HG02763 (cell line): ENCODE data around the gene PLCG1.

Experiments used
- ATAC-seq: cut with Tn5 transposase; IDR thresholded peaks from one replicate; pipeline ENCODE4 v1.9.1; 2021; ENCODE audit warnings: mild to moderate bottlenecking, moderate library complexity; ENCODE audit not compliant: unreplicated experiment

The PLCG1 gene

DNA sequence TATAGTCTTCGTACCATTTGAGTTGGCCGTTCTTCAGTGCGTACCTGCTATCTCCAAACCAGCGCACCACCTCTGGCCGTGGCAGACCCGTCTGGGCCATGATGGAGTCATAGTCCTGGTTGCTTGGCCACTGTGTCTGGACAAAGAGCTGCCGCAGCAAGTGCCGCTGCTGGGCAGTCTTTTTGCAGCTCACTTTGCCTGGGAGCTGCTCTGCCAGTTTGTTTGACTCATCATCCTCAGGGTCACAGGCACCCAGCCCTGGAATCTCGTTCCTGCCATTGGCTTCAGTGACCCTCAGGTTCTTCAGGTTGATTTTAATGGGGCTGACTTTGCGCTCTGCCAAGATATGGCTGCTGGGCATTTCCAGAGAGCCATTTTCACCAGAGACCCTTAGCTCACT lies 65.1 kb downstream of the PLCG1 start:
- ATAC-seq = no peak

- no peak for ATAC-seq
Measured at GRCh38 chr20:41203660-41204059, 66.3 kb downstream of the PLCG1 start.

DNA sequence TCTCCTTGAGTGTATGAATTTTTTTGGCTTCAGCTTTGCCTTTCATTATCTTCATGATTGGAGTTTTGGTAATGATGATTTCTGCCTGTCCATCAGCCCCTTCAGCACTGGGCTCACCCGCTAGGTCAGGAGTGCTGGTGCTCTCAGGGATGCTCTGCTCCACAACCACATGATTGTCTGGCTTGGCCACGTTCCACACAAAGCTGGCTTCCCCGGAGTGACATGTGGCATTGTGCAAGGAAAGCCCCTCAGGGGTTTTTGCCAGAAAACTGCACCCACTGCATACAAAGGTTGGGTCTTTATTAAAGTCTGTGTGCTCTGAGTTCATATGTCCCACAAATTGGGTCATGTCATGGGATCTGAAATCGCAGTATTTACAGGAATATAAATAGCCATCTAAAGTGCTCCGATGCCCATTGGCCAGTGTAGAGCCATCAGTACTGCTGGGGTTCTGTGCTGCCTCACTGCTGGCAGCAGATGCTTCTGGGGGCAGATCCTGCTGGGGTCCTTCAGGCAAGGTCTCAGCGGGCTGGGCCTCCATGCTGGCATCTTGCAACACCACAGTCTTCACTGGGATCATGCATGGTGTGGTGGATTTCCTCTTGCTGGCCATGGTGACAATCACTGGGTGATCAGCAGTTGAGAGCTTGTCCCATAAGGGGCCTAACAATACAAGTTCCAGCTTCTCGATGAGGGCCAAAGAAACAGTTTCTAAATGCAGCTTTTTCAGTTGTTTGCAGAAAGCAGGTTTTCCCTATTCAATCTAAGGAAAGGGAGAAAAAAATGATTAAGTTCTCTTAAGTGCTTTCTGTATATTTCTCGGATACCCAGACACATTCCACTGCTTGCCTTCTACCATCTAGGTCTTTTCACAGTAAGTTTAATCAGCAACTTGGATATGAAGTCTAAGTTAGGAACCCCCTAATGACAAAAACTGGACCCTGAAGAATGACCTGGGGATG lies 67.2 kb downstream of the PLCG1 start:
- ATAC-seq = no peak

DNA sequence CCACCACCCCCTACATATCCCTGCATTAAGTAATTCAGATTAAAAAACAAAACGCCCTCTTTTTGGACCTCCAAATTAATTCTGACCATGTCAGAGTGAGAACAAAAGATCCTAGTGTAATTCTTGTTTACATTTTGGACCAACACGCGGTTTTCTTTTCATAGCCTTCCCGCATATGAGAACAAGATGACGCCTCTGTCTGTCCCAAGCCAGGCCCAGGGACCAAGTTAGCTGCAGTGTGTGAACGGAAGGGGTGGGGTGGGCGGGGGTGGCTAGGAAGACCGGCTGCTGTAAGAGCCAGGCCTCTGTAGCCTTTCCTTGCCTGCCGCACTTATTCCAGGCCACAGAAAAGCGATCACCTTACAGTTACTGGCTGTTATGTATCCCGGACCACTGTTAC lies 68.0 kb downstream of the PLCG1 start:
- no peak for ATAC-seq

DNA sequence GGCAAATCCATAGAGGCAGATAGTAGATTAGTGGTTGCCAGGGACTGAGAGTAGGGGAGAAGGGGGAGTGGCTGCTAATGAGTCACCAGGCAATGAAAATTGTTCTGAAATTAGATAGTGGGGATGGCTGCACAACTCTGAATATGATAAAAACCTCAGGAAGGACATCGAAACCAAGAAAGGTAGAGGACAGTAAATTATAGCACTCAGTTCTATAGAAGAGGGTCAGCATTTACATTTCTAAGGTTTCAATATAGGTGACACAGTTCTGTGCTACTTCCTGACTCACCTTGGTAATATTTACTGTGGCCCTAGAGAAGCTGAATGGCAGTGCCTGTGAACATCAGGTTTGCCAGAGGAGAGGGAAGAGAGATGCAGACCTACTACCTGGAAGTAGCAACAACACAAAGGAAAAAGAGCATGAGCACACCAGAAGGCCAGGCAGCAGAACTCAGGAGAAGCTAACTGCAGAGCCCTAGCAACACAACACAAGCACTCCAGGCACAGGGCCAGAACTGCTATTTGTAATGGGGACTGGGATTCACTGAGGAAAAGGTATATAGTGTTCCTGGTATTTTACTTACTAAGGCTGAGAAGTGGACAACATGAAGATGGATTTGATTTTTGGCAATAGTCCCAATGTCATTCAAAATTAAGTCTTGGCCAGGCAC lies 75.9 kb downstream of the PLCG1 start:
- ATAC-seq = no peak

GRCh38 chr20:41214202-41214601 lies 76.9 kb downstream of the PLCG1 start:
- no peak for ATAC-seq

DNA sequence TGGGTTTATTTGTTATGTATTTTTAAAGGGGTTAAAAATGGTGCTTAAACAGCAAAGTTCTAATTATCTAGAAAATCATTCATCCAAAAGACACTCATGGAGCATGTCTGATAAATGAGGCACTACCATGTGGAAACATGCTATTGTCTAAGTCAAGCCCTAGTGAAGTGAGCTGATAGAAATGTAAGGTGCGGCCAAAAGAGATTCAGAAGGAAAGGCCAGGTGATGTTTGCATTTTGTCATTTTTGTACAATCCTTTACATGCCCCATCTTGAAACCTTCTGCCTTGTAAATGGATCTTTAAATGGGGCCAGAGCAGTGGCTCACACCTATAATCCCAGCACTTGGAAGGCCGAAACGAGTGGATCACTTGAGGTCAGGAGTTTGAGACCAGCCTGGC lies 77.3 kb downstream of the PLCG1 start:
- ATAC-seq = no peak

- no peak for ATAC-seq
Measured at GRCh38 chr20:41217422-41217821, 80.1 kb downstream of the PLCG1 start.

DNA sequence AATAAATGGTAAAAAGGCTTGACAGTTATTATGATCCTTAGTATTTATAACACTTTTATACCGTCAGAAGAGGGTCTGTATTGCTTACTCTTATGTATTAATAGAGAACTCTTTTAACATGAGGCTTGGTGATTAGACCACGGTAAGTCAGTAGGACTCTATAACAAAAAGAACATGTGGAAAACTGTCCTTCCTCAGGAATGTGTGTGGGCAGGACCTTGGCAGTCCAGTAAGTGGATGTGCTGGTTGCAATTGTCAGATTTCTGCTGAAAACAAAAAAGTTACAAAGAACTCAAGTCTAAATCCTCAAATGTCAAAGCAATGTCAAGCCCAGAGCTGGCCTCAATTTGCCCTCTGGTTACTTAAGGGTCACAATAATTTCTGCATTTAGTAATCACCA lies 81.1 kb downstream of the PLCG1 start:
- no peak for ATAC-seq

DNA sequence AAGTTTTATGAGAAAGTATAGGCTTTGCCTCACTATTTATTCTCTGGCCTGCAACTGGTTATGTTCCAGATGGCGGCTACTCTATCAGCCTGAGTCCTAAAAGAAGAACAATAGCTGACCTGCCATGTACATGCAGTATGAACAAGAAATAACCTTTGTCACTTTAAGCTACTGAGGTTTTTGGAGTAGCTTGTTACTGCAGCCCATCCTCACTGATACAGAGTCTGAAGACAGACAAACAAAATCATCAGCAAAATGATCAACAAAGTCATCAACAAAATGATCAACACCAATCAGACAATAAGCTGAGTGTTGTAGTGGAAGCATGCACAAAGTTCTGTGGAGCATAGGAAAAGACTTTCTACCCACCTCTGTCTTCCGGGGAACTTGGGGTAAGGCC lies 82.5 kb downstream of the PLCG1 start:
- ATAC-seq = no peak

DNA sequence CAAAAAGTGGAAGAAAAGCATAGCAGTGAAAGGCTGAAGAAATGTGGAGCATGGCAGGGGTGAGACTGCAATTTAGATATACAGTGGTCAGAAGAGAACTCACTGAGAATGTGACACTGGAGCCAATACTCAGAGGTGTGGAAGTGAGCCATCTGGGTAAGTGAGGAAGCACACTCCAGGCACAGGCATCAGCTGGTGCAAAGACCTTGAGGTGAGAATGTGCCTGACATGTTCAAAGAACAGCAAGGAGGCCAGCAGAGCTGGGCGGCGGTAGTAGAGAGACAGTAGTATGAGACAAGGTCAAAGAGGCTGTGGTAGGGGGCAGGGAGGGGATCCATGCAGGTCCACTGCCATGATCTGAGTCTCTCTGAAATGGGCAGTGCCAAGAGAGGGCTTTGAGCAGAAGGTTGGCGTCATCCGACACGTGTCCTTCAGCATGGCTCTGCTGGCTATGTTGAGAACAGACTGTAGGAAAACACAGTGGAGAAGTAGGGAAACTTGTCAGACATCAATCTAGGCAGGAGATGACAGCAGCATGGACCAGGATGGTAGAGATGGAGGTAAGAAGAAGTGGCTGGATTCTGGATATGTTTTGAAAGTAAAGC lies 84.4 kb downstream of the PLCG1 start:
- ATAC-seq = no peak

- ATAC-seq = no peak
Measured at GRCh38 chr20:41222296-41222695, 85.0 kb downstream of the PLCG1 start.

DNA sequence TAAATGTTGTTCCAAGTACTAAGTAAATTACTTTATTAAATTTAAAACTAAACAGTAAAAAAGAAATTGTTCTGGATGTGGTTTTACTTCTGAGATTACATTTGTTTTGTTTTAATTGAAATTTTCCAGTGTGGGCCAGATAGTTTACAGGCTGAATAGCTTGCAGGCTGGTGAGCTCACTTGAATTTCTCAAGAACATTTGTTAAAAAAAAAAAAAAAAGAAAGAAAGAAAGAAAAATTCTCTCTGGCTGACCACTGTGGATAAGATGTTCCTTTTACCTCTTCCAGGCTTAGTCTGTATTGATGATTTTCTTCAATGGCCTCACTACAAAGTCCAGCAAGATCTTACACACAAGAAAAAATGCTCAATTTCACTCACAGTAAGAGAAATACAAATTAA lies 85.4 kb downstream of the PLCG1 start:
- no peak for ATAC-seq

- ATAC-seq = no peak
Measured at GRCh38 chr20:41223112-41223511, 85.8 kb downstream of the PLCG1 start.

DNA sequence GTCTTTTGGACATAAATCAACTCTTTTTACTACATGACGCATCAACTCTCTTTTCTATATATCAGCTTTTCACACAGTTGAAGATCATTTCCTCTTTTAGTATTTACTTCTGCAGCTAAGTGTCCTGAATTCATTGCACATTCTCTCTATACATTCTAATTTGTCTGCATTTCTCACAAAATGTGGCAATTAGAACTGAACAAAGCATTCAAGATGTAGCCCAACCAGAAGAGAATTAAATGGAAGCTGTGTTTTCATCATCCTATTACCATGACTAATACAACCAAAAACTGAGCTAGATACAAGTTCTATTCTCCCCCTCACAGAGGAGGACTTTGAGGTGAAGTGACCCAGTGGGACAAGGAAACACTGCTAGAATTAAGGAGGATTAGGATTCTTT lies 86.9 kb downstream of the PLCG1 start:
- no peak for ATAC-seq

DNA sequence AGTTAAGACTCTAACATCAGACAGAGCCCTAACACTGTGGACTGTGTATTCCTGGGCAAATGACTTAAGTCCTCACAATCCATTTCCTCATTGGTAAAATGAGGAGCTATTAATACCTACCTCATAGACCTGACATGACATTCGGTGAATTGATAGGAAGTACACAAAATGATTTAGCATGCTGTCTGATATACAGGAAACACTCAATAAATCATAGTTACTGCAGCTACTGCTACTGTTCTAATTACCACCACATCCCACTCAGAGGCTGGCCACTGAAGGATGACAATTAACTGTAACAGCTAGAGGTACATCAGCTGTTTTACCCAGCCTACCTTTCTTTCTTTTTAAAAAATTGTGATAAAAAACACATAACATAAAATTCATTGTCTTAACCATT lies 87.7 kb downstream of the PLCG1 start:
- no peak for ATAC-seq

GRCh38 chr20:41226426-41226825 lies 89.1 kb downstream of the PLCG1 start:
- ATAC-seq = no peak
